Activated CD4-positive, alpha-beta T cell treated with anti-CD3 and anti-CD28 coated beads, Interleukin-2, amount 50 U/mL, for 48 hours (primary cell): Measurements from ENCODE around the gene KCNMB4.

ENCODE experiments used
- DNase-seq, 2 experiments: peaks; one replicate each; pipeline ENCODE4 v3.0.0-alpha.2; 2020

Gene KCNMB4

DNA sequence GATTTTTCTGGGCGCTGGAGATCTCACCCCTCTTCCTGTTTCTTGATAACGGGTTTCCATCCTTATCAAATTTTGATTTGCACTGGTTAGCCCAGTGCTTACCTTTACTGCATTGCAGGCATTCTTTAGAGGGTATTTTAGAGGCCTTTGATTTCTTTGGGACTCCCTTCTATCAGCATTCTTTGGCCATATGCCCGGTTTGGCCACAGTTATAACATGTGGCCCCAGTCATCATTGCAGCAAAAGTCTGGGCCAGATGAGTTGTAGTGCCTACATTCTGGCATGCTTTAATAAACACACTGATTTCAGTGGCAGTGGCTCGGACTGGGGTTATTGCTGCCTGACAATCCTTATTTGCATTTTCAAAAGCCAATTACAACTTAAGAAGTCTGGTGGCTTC lies 82.3 kb downstream of the KCNMB4 start:
- DNase-seq: no peak

- no peak for DNase-seq
Measured at GRCh38 chr12:70449074-70449752, 83.1 kb downstream of the KCNMB4 start.

- DNase-seq: no peak
Measured at GRCh38 chr12:70449753-70450341, 83.8 kb downstream of the KCNMB4 start.

DNA sequence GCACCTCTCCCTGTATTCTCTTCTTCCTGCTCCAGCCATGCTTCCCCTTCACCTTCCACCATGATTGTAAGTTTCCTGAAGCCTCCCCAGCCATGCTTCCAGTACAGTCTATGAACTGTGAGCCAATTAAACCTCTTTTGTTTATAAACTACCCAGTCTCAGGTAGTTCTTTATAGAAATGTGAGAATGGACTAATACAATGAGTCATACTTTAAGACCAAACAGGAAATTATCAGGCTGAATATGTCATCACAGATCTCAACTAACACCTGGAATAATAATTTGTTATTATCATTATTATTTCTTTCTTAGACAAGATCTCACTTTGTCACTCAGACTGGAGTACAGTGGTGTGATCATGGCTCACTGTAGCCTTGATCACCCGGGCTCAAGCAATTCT lies 85.4 kb downstream of the KCNMB4 start:
- DNase-seq: no peak

- no peak for DNase-seq
Measured at GRCh38 chr12:70456953-70457352, 90.9 kb downstream of the KCNMB4 start.

DNA sequence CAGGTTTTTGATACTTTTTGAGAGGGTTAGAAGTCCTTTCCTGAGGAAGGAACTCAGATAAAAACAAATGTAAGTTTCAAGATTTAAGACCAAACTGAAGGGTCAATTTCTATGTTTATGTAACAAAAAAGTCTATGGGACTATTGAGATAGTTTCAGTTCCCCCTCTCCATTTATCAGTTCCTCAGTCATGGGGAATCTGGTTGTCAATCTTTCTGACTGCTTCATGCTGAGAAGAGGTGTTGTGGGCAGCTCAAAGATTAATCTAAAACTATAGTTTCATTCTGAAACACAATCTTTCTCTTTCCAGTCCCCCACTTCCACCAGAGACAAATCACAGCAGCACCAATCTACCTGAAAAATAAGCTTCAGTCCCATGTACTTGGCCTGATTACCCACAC lies 93.7 kb downstream of the KCNMB4 start:
- DNase-seq: no peak

DNA sequence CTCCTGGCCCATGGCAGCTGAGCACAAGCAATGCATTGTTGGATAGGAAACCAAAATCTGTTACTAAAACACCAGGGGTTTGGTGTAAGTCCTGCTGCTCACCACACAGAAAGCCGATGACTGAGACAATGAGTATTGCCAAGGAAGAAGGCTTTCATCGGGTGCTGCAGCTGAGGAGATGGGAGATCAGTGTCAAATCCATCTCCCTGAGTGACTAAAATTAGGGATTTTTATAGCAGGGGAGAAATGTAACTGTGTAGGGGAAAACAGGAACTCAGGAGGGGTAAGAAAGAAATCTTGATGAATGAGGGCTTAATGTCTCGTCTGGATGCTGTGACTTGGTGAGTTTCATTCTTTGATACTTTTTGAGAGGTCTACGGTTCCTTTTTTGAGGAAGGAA lies 97.9 kb downstream of the KCNMB4 start:
- no peak for DNase-seq

- no peak for DNase-seq
Measured at GRCh38 chr12:70466753-70467152, 100.7 kb downstream of the KCNMB4 start.

- no peak for DNase-seq
Measured at GRCh38 chr12:70467476-70467875, 101.4 kb downstream of the KCNMB4 start.

GRCh38 chr12:70467918-70468733 lies 102.0 kb downstream of the KCNMB4 start:
- DNase-seq: no peak

DNA sequence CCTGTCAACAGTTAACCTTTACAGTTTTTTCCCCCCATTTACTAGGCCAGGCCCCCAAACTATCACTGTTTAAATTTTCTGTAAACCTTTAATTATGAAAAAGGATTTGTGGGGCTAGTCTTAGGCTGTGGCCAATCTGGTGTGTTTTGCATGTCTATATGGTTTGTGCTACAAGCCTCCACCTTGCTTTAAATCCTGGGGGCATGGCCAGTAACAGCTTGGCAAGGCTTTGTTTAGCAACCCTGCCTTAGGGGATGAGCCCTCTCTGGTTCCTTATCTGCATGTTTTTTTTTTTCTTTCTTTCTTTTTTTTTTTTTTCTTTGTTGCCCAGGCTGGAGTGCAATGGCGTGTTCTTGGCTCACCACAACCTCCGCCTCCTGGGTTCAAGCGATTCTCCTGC lies 102.7 kb downstream of the KCNMB4 start:
- no peak for DNase-seq

- DNase-seq: no peak
Measured at GRCh38 chr12:70469221-70469820, 103.2 kb downstream of the KCNMB4 start.

DNA sequence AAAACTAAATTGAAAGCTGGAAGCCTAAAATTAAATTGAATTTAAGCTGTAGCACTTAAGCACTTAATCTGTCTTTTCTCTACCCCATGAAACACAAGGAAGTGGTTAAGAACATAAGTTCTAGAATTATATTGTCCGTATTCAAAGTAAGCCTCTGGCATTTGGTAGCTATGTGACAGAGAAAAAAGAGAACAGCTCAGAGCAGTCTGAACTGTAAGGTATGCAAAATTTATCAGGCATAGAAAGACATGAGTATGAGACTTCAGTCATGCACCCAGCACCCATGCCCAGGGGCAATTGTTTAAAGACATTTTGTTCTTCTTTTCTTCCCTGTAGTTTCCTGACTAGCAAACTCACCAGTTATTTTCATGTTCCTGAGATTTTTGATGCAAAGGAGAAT lies 116.7 kb downstream of the KCNMB4 start:
- no peak for DNase-seq
